ENCODE results near the gene SPRR2F. TPM values are rescaled to one million over a fixed set of nuclear protein-coding genes. Genes with fewer than 3 reads are reported as not detected.

Gene SPRR2F
- total and polyA plus RNA-seq, 9 of the 15 experiments (the other 6 are each of a cell fraction or from before 2014, with no cell fraction given): 0.22 to 2.0 (median 0.41) TPM; not detected in 4

DNA sequence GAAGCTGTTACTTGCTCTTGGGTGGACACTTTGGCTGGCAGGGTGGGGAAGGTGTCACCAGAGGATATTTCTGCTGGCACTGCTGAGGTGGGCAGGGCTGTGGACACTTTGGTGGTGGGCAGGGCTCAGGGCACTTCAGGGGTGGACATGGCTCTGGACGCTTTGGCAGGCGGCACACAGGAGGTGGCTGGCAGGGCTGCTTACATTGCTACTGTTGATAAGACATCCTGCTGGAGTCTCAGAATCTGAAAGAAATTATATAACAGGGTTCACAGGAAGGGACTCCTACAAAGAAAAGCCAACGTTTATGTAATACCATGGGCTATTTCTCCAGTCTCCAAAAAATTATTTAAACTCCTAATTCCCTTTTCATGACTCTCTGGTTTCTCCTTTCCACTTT, 27.2 kb upstream of the SPRR2F start:
- Histone ChIP-seq H3K9me1 (ENCODE audit: control insufficient read depth, insufficient read depth, low read length) (no peaks in the 10 kb centered on the region), H3K9me3 (replicated peaks; ENCODE audit: control insufficient read depth, insufficient read depth, low read depth, low read length) (no peaks in the 10 kb centered on the region), H3K79me2 (ENCODE audit: control insufficient read depth, insufficient read depth, low read length) (no peaks in the 10 kb centered on the region), H3K36me3 (ENCODE audit: control insufficient read depth, insufficient read depth, low read length) (no peaks in the 10 kb centered on the region), H3K4me3 (no peak overlapping the region), H3K27me3 (ENCODE audit: control insufficient read depth in 2 of 2, insufficient read depth in 2 of 2, low read length in 2 of 2) (peaks cover 0 to 4% of the 10 kb centered on the region in 2 experiments; a peak in 2 of 5 replicates), H3K4me2 (ENCODE audit: insufficient read depth, low read length) (no peak overlapping the region), H3K9ac (ENCODE audit: insufficient read depth in 1 of 2, low read depth in 2 of 2, low read length in 2 of 2) (no peak overlapping the region), H4K20me1 (replicated peaks; ENCODE audit: control insufficient read depth, insufficient read depth, low read length) (no peaks in the 10 kb centered on the region), H3K27ac (ENCODE audit: extremely low read depth, low read depth, low read length) (no peak overlapping the region), H2AFZ (ENCODE audit: low read depth, low read length) (no peak overlapping the region), H3K4me1 (replicated peaks in 1 of 2; ENCODE audit: control insufficient read depth in 2 of 2, insufficient read depth in 2 of 2, low read length in 2 of 2) (no peaks in the 10 kb centered on the region)
- ATAC-seq (no peak), FAIRE-seq (no peak), DNase-seq (ENCODE audit: extremely low read depth in 1 of 4, low spot score in 3 of 4) (no peak)
- intact Hi-C loops (cut with micrococcal nuclease) (no loop called here), in situ Hi-C loops (cut with MboI) (no loop called here)
- no TSS peak for BruUV-seq (replicated peaks)
- ChIA-PET POLR2A (no interaction called here), CTCF (ENCODE audit: low intra/inter-chr PET ratio) (no interaction called here)
- WGBS (ENCODE audit: insufficient coverage, low coverage, missing lambda C conversion rate): 5% methylated on average over 3 of the region's 3 CpGs
- TF ChIP-seq RNF2 (IDR thresholded peaks at IDR 0.05): no peak
- TF ChIP-seq, protein P1, sequence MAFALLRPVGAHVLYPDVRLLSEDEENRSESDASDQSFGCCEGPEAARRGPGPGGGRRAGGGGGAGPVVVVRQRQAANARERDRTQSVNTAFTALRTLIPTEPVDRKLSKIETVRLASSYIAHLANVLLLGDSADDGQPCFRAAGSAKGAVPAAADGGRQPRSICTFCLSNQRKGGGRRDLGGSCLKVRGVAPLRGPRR (CRISPR knock-in tag; IDR thresholded peaks at IDR 0.05): no peak
- TF ChIP-seq COPS2 (conservative IDR thresholded peaks at IDR 0.05): no peak
- no peak for TF ChIP-seq SETDB1 (IDR thresholded peaks at IDR 0.05; ENCODE audit: low read length)
- TF ChIP-seq ZNF197 (CRISPR knock-in tag; IDR thresholded peaks at IDR 0.05; ENCODE audit: low read depth): no peak
- no peak for TF ChIP-seq NR2C2 (CRISPR knock-in tag; IDR thresholded peaks at IDR 0.05)
- TF ChIP-seq NR2C2 (tag; IDR thresholded peaks at IDR 0.05): no peak
- no peak for TF ChIP-seq SRSF9 (IDR thresholded peaks at IDR 0.05; ENCODE audit: borderline replicate concordance, low read depth, low read length)
- no peak for TF ChIP-seq PHTF2 (CRISPR knock-in tag; IDR thresholded peaks at IDR 0.05)
- TF ChIP-seq ZNF282 (CRISPR knock-in tag; IDR thresholded peaks at IDR 0.05): no peak
- no peak for TF ChIP-seq JUN (IDR thresholded peaks at IDR 0.05; ENCODE audit: borderline replicate concordance, low read depth, low read length)
- TF ChIP-seq JUN (CRISPR knock-in tag; IDR thresholded peaks at IDR 0.05; ENCODE audit: borderline replicate concordance): no peak
- TF ChIP-seq, protein P2, sequence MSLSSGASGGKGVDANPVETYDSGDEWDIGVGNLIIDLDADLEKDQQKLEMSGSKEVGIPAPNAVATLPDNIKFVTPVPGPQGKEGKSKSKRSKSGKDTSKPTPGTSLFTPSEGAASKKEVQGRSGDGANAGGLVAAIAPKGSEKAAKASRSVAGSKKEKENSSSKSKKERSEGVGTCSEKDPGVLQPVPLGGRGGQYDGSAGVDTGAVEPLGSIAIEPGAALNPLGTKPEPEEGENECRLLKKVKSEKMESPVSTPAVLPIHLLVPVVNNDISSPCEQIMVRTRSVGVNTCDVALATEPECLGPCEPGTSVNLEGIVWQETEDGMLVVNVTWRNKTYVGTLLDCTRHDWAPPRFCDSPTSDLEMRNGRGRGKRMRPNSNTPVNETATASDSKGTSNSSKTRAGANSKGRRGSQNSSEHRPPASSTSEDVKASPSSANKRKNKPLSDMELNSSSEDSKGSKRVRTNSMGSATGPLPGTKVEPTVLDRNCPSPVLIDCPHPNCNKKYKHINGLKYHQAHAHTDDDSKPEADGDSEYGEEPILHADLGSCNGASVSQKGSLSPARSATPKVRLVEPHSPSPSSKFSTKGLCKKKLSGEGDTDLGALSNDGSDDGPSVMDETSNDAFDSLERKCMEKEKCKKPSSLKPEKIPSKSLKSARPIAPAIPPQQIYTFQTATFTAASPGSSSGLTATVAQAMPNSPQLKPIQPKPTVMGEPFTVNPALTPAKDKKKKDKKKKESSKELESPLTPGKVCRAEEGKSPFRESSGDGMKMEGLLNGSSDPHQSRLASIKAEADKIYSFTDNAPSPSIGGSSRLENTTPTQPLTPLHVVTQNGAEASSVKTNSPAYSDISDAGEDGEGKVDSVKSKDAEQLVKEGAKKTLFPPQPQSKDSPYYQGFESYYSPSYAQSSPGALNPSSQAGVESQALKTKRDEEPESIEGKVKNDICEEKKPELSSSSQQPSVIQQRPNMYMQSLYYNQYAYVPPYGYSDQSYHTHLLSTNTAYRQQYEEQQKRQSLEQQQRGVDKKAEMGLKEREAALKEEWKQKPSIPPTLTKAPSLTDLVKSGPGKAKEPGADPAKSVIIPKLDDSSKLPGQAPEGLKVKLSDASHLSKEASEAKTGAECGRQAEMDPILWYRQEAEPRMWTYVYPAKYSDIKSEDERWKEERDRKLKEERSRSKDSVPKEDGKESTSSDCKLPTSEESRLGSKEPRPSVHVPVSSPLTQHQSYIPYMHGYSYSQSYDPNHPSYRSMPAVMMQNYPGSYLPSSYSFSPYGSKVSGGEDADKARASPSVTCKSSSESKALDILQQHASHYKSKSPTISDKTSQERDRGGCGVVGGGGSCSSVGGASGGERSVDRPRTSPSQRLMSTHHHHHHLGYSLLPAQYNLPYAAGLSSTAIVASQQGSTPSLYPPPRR (CRISPR knock-in tag; IDR thresholded peaks at IDR 0.05; ENCODE audit: borderline replicate concordance): no peak
- no peak for TF ChIP-seq HNRNPL (IDR thresholded peaks at IDR 0.05; ENCODE audit: low read depth, low read length)
- TF ChIP-seq SIN3B (IDR thresholded peaks at IDR 0.05; ENCODE audit: low read depth): no peak
- no peak for TF ChIP-seq MCM2 (IDR thresholded peaks at IDR 0.05; ENCODE audit: low read depth)
- TF ChIP-seq, protein P3, sequence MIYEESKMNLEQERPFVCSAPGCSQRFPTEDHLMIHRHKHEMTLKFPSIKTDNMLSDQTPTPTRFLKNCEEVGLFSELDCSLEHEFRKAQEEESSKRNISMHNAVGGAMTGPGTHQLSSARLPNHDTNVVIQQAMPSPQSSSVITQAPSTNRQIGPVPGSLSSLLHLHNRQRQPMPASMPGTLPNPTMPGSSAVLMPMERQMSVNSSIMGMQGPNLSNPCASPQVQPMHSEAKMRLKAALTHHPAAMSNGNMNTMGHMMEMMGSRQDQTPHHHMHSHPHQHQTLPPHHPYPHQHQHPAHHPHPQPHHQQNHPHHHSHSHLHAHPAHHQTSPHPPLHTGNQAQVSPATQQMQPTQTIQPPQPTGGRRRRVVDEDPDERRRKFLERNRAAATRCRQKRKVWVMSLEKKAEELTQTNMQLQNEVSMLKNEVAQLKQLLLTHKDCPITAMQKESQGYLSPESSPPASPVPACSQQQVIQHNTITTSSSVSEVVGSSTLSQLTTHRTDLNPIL (CRISPR knock-in tag; IDR thresholded peaks at IDR 0.05): no peak

Measured in K562 (cell line).